K562 (cell line): ENCODE measurements around the gene SLIT1. TPM values are rescaled to one million over a fixed set of nuclear protein-coding genes. Genes with fewer than 3 reads are reported as not detected.

ENCODE experiments used
- ATAC-seq: fragments of 200-7000 bp; cut with Tn5 transposase; 3 replicates; pipeline ENCODE4 v1.9.1; 2020; ENCODE audit warnings: moderate library complexity
- BruUV-seq: library from RNA; stranded (reverse); fragments of 400-500 nt; replicated peaks from 2 replicates; lab custom pipeline; 2021; lab: Mats Ljungman, UMichigan
- CTCF ChIA-PET: fragments of 300-600 bp; formaldehyde crosslinking; extraction: SDS; loops from one replicate; lab custom pipeline; 2021; ENCODE audit warnings: low intra/inter-chr PET ratio; lab: Yijun Ruan, JAX
- POLR2A ChIA-PET: fragments of 300-600, 350-650 bp; sonication (Branson Sonifier 250); formaldehyde crosslinking; extraction: SDS; loops from one replicate; lab custom pipeline; 2021; ENCODE audit warnings: antibody characterized with exemption, inconsistent platforms; lab: Yijun Ruan, JAX
- DNase-seq, 4 experiments: peaks; one replicate each; pipeline versions ENCODE4 v3.0.0 to v3.0.0-alpha.2; 2011 to 2018; ENCODE audit warnings: low spot score in 3 of 4, mixed read lengths in 3 of 4; ENCODE audit errors: extremely low read depth in 1 of 4
- FAIRE-seq: peaks from 2 replicates; lab custom pipeline; 2011; peaks lifted over from hg19 to GRCh38; lab: Jason Lieb, UNC
- H2AFZ ChIP-seq: 2 replicates; pipeline ENCODE4 v1.6.0; 2011; ENCODE audit warnings: low read depth, low read length, control low read depth, inconsistent platforms
- H3K27ac ChIP-seq: fragments of 200-600 bp; 3 replicates; pipeline ENCODE4 v1.8.0; 2011; ENCODE audit warnings: low read depth, mild to moderate bottlenecking, control low read depth, inconsistent platforms, low read length, moderate library complexity, mixed read lengths; ENCODE audit errors: extremely low read depth
- H3K27me3 ChIP-seq, 2 experiments: fragments of 300-600 bp in 1 of 2; 2 replicates in 1 of 2; 3 replicates in 1 of 2; pipeline versions ENCODE4 v1.6.0 to v1.8.0; 2011; ENCODE audit warnings: inconsistent platforms in 2 of 2, low read length in 2 of 2, mild to moderate bottlenecking in 1 of 2, mixed read lengths in 1 of 2, moderate library complexity in 1 of 2; ENCODE audit not compliant: control insufficient read depth in 2 of 2, insufficient read depth in 2 of 2
- H3K36me3 ChIP-seq: fragments of 300-600 bp; 3 replicates; pipeline ENCODE4 v1.8.0; 2011; ENCODE audit warnings: mild to moderate bottlenecking, low read length, inconsistent platforms; ENCODE audit not compliant: control insufficient read depth, insufficient read depth
- H3K4me1 ChIP-seq, 2 experiments: fragments of 200-600 bp in 1 of 2; replicated peaks in 1 of 2; 2 replicates in 1 of 2; 3 replicates in 1 of 2; pipeline versions ENCODE4 v1.5.1 to v1.8.0; 2011; ENCODE audit warnings: inconsistent platforms in 2 of 2, low read length in 2 of 2, mild to moderate bottlenecking in 1 of 2, mixed read lengths in 1 of 2, moderate library complexity in 1 of 2; ENCODE audit not compliant: control insufficient read depth in 2 of 2, insufficient read depth in 2 of 2
- H3K4me2 ChIP-seq: 2 replicates; pipeline ENCODE4 v1.6.1; 2011; ENCODE audit warnings: low read length, control low read depth, inconsistent platforms, mixed read lengths; ENCODE audit not compliant: insufficient read depth
- H3K4me3 ChIP-seq: fragments of 200-600 bp; sonication (generic), shearing (Covaris generic); 2 replicates; pipeline ENCODE4 v1.5.1; 2016; ENCODE audit warnings: control low read depth, inconsistent platforms
- H3K79me2 ChIP-seq: fragments of 200-600 bp; 3 replicates; pipeline ENCODE4 v1.8.0; 2011; ENCODE audit warnings: low read length, inconsistent platforms; ENCODE audit not compliant: control insufficient read depth, insufficient read depth
- H3K9ac ChIP-seq, 2 experiments: 2 replicates each; pipeline versions ENCODE4 v1.6.0 to v1.6.1; 2011; ENCODE audit warnings: low read depth in 2 of 2, low read length in 2 of 2, control low read depth in 1 of 2, inconsistent platforms in 1 of 2, mild to moderate bottlenecking in 1 of 2, mixed read lengths in 1 of 2; ENCODE audit not compliant: insufficient read depth in 1 of 2
- H3K9me1 ChIP-seq: one replicate; pipeline ENCODE4 v1.6.0; 2011; ENCODE audit warnings: inconsistent platforms, mild to moderate bottlenecking, low read length, moderate library complexity; ENCODE audit not compliant: control insufficient read depth, insufficient read depth
- H3K9me3 ChIP-seq: replicated peaks from 2 replicates; pipeline ENCODE4 v1.5.1; 2011; ENCODE audit warnings: low read depth, low read length, inconsistent platforms; ENCODE audit not compliant: control insufficient read depth, insufficient read depth
- H4K20me1 ChIP-seq: replicated peaks from 2 replicates; pipeline ENCODE4 v1.6.1; 2011; ENCODE audit warnings: low read length, inconsistent platforms, mixed read lengths; ENCODE audit not compliant: control insufficient read depth, insufficient read depth
- CSDE1 ChIP-seq, 2 experiments: fragments of 450-650 bp; IDR thresholded peaks; 2 replicates each; pipeline ENCODE4 v1.6.1; 2016; ENCODE audit warnings: mild to moderate bottlenecking in 1 of 2
- JUNB ChIP-seq: fragments of 450-650 bp; formaldehyde crosslinking; conservative IDR thresholded peaks from 2 replicates; pipeline ENCODE4 v1.4.0; 2020; ENCODE audit warnings: mild to moderate bottlenecking
- KLF6 ChIP-seq: fragments of 250-450 bp; sonication (Bioruptor Pico); IDR thresholded peaks from 2 replicates; pipeline ENCODE4 v1.4.0; 2020; ENCODE audit warnings: mild to moderate bottlenecking, moderate library complexity, borderline replicate concordance
- SMARCA4 ChIP-seq: fragments of 450-650 bp; IDR thresholded peaks from 2 replicates; pipeline ENCODE4 v1.6.1; 2016
- SREBF1 ChIP-seq: fragments of 150-350 bp; IDR thresholded peaks from 2 replicates; pipeline ENCODE4 v1.6.1; 2014; ENCODE audit warnings: antibody characterized with exemption, low read depth, low read length, borderline replicate concordance
- THAP12 ChIP-seq: fragments of 250-450 bp; sonication (Bioruptor Pico); IDR thresholded peaks from 2 replicates; pipeline ENCODE4 v1.9.0; 2021; ENCODE audit warnings: mild to moderate bottlenecking, inconsistent platforms
- ZNF239 ChIP-seq: fragments of 250-450 bp; sonication (Bioruptor Pico); IDR thresholded peaks from 2 replicates; pipeline ENCODE4 v1.4.0; 2020; ENCODE audit warnings: mild to moderate bottlenecking
- WGBS: fragments of 100-300 bp; shearing (Covaris generic); methylation state at CpG from one replicate; pipeline ENCODE4 v1.1.6; 2016; ENCODE audit warnings: low coverage, mixed read lengths; ENCODE audit not compliant: insufficient coverage; ENCODE audit errors: missing lambda C conversion rate; 5-methylcytosine and 5-hydroxymethylcytosine counted together
- in situ Hi-C: fragments of 300-500 bp; cut with MboI; formaldehyde crosslinking; loops from 4 replicates; pipeline ENCODE4 v1.15.0; 2018; ENCODE audit warnings: inconsistent platforms, mixed read lengths
- intact Hi-C: fragments of 100-400 bp; cut with micrococcal nuclease; formaldehyde crosslinking; loops from 2 replicates; pipeline ENCODE4 v1.14.2; 2022
- polyA plus RNA-seq, 8 experiments: library from polyadenylated mRNA; depleted of rRNA in 4 of 8; stranded (reverse) in 5 of 8; unstranded in 3 of 8; fragments of >200 nt; fragmentation: Nextera tagmentation in 2 of 8; fragmentation: Illumina TruSeq in 1 of 8; extraction: Ambion mirVana in 2 of 8; extraction: Trizol in 1 of 8; gene quantifications; 2 replicates each; pipeline versions ENCODE4 v1.2.1 to v1.2.3, GENCODE V29; 2011 to 2014; ENCODE audit warnings: inconsistent platforms in 1 of 8, missing spikeins in 1 of 8
- total RNA-seq, 7 experiments: library from RNA; depleted of rRNA in 6 of 7; stranded (reverse); fragments of >200 nt in 6 of 7; fragmentation: Illumina TruSeq in 2 of 7; extraction: Trizol in 2 of 7; gene quantifications; 2 replicates each; pipeline versions ENCODE4 v1.2.1 to v1.2.3, GENCODE V29; 2011 to 2021; ENCODE audit warnings: low replicate concordance in 1 of 7
- TF ChIP-seq, protein P1 (sequence below), 2 experiments: fragments of 150-350 bp in 1 of 2; IDR thresholded peaks; 2 replicates each; pipeline ENCODE4 v1.6.1; 2012 to 2016; ENCODE audit warnings: low read depth in 2 of 2, low read length in 2 of 2, mild to moderate bottlenecking in 1 of 2, moderate library complexity in 1 of 2

SLIT1 gene
- total and polyA plus RNA-seq, 9 of the 15 experiments (the other 6 are each of a cell fraction or from before 2014, with no cell fraction given): 0.01 to 0.11 (median 0.04) TPM; not detected in 3

GRCh38 chr10:97089209-97089870 is 96.4 kb downstream of the SLIT1 start:
- Histone ChIP-seq H3K9me1 (no peaks in the 10 kb centered on the region), H3K4me2 (no peak overlapping the region), H3K9me3 (no peaks in the 10 kb centered on the region), H4K20me1 (no peaks in the 10 kb centered on the region; the same call in 1 of the 2 replicates), H3K9ac (no peak overlapping the region), H3K36me3 (no peaks in the 10 kb centered on the region), H3K4me1 (no peaks in the 10 kb centered on the region), H3K27ac (no peak overlapping the region), H3K79me2 (no peaks in the 10 kb centered on the region), H2AFZ (no peak overlapping the region), H3K27me3 (peaks cover 2 to 28% of the 10 kb centered on the region in 2 experiments; a peak in 3 of 5 replicates), H3K4me3 (no peak overlapping the region)
- 0% methylated on average over 8 of the region's 15 CpGs for WGBS
- in situ Hi-C loops (no loop called here), intact Hi-C loops (no loop called here)
- ChIA-PET POLR2A (interaction anchor here (0.6 kb wide), 1 partner anchor 73 kb away, joined by 3 read pairs; no protein-coding TSS in a partner anchor), CTCF (no interaction called here)
- FAIRE-seq (no peak), DNase-seq (no peak), ATAC-seq (no peak)
- TF ChIP-seq SREBF1 (no peak), ZNF239 (CRISPR knock-in tag) (no peak), KLF6 (no peak), SMARCA4 (no peak), THAP12 (no peak), CSDE1 (IDR thresholded peaks at IDR 0.05) (no peak), JUNB (no peak)
- TF ChIP-seq, protein P1, sequence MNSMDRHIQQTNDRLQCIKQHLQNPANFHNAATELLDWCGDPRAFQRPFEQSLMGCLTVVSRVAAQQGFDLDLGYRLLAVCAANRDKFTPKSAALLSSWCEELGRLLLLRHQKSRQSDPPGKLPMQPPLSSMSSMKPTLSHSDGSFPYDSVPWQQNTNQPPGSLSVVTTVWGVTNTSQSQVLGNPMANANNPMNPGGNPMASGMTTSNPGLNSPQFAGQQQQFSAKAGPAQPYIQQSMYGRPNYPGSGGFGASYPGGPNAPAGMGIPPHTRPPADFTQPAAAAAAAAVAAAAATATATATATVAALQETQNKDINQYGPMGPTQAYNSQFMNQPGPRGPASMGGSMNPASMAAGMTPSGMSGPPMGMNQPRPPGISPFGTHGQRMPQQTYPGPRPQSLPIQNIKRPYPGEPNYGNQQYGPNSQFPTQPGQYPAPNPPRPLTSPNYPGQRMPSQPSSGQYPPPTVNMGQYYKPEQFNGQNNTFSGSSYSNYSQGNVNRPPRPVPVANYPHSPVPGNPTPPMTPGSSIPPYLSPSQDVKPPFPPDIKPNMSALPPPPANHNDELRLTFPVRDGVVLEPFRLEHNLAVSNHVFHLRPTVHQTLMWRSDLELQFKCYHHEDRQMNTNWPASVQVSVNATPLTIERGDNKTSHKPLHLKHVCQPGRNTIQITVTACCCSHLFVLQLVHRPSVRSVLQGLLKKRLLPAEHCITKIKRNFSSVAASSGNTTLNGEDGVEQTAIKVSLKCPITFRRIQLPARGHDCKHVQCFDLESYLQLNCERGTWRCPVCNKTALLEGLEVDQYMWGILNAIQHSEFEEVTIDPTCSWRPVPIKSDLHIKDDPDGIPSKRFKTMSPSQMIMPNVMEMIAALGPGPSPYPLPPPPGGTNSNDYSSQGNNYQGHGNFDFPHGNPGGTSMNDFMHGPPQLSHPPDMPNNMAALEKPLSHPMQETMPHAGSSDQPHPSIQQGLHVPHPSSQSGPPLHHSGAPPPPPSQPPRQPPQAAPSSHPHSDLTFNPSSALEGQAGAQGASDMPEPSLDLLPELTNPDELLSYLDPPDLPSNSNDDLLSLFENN (IDR thresholded peaks at IDR 0.05; ENCODE audit: low read depth in 2 of 2, low read length in 2 of 2): no peak
- BruUV-seq: no TSS peak
